Mammary epithelial cell (primary cell): Measurements from ENCODE around the gene CHMP6.

Experiments used
- CTCF ChIP-seq, 2 donors: IDR thresholded peaks in 1 of 2; conservative IDR thresholded peaks in 1 of 2; 2 replicates each; pipeline ENCODE4 v1.5.1; 2011 to 2012; ENCODE audit warnings: inconsistent platforms in 2 of 2, low read length in 2 of 2, mild to moderate bottlenecking in 2 of 2, control low read depth in 1 of 2, low read depth in 1 of 2; ENCODE audit not compliant: insufficient read depth in 1 of 2; ENCODE audit errors: extremely low read depth in 1 of 2
- EZH2 ChIP-seq: IDR thresholded peaks from 2 replicates; pipeline ENCODE4 v1.6.1; 2012; ENCODE audit warnings: low read length, inconsistent platforms, borderline replicate concordance

DNA sequence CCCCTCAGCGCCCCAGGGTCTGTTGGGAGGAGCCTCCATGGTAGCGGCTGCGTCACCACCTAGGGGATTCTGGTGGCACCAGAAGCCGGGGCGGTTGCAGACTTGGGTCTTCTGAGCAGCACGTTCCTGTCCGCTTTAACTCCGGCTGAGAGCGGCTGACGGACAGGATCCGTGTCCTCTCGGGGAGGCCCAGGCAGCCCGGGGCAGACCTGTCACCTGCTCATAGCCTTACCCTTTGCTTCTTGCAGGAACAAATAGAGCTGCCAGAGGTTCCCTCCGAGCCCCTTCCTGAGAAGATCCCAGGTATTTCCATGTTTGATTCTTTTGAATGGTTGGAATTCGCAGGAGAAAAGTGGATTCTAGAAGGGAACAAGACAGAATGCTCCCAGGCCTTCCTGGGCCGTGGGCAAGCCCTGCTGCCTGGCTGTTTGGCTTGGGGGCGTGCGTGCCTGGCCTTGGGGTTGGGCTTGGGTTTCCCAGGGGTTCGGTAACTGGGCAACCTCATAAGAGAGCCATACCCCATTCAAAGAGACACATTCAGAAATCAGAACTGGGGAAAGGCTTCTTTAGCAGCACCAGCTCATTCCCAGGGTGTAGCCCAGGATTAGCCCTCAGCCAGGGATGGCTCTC, 6.6 kb downstream of the CHMP6 start:
- TF ChIP-seq CTCF (conservative IDR thresholded peaks at IDR 0.05 in 1 of 2, IDR thresholded peaks at IDR 0.05 in 1 of 2; ENCODE audit: extremely low read depth in 1 of 2, insufficient read depth in 1 of 2, low read depth in 1 of 2, low read length in 2 of 2), result no peak
- TF ChIP-seq EZH2, result no peak
